Heart left ventricle (tissue), 13 donors: Measurements from ENCODE around the gene PGLYRP2.

Source experiments
- CTCF ChIP-seq, 12 donors: fragments of 200-600 bp; sonication (generic) in 4 of 12; IDR thresholded peaks; one replicate each; pipeline versions ENCODE4 v1.5.0 to v1.8.0; 2018 to 2022; ENCODE audit warnings: antibody characterized with exemption in 12 of 12, mild to moderate bottlenecking in 5 of 12
- POLR2A ChIP-seq, 2 donors: fragments of 450-650 bp; IDR thresholded peaks; one replicate each; pipeline ENCODE4 v1.6.1; 2017; ENCODE audit warnings: antibody characterized with exemption in 2 of 2, mild to moderate bottlenecking in 2 of 2, moderate library complexity in 2 of 2
- donor health status: ischemic (EF 13 %, LVEDD 7.1; RV severe dilation, severe dysfunction).
- donor health status: DM: no; HTN: yes; CAD: no.
- donor health status: DM: no; HTN: no; CAD: no.
- donor health status: ischemic (EF 25% LVEDD 6.9; RV normal size, moderate dysfunction).
- donor health status: ischemic (EF 25% LVEDD 5.7; RV mildly dilated, moderate dysfunction).
- donor health status: ischemic (EF 35%, LVEDD 5.7; RV mildly dilated, moderate dysfunction).
- donor health status: nonischemic (EF 11% LVEDD 7.7; RV severe dilation, severe dysfunction).
- donor health status: DM: yes; HTN: yes; CAD: no.
- donor health status: PGD.
- donor health status: ischemic (EF 29% LVEDD 5.4; RV normal size, mild dysfunction).
- donor health status: nonischemic (EF 23%, LVEDD 6.1; RV moderate dilation, normal function).

GRCh38 chr19:15436826-15437110 is 42.5 kb downstream of the PGLYRP2 start:
- TF ChIP-seq CTCF (IDR thresholded peaks at IDR 0.05) (no peak), POLR2A (IDR thresholded peaks at IDR 0.05) (no peak)
